ENCODE data around the gene RGS3.

- TF ChIP-seq CTCF (conservative IDR thresholded peaks at IDR 0.05 in 1 of 2, IDR thresholded peaks at IDR 0.05 in 1 of 2; ENCODE audit: extremely low read depth in 1 of 2, insufficient read depth in 1 of 2, low read depth in 1 of 2, low read length in 2 of 2), result no peak
- TF ChIP-seq EZH2 (IDR thresholded peaks at IDR 0.05; ENCODE audit: borderline replicate concordance, low read length), result no peak
Measured at GRCh38 chr9:113526231-113526746, 62.8 kb downstream of the RGS3 start.
